AG09309 (cell line): ENCODE data around the gene HLA-DMB.

Experiments used
- DNase-seq: peaks from one replicate; pipeline ENCODE4 v3.0.0-alpha.2; 2010; ENCODE audit warnings: low read depth
- H3K4me3 ChIP-seq: 2 replicates; pipeline ENCODE4 v1.5.1; 2011; ENCODE audit warnings: mild to moderate bottlenecking, low read depth, low read length, moderate library complexity; ENCODE audit not compliant: control insufficient read depth
- CTCF ChIP-seq: IDR thresholded peaks from 2 replicates; pipeline ENCODE4 v1.5.1; 2011; ENCODE audit warnings: mild to moderate bottlenecking, low read depth, low read length, inconsistent platforms; ENCODE audit not compliant: insufficient read depth, control insufficient read depth; ENCODE audit errors: missing control alignments

HLA-DMB gene

GRCh38 chr6:32894085-32895005 is 46.5 kb downstream of the HLA-DMB start:
- TF ChIP-seq CTCF: no peak
- DNase-seq: peak; percentile 59
- peak overlapping the region; percentile 62 for H3K4me3 ChIP-seq

DNA sequence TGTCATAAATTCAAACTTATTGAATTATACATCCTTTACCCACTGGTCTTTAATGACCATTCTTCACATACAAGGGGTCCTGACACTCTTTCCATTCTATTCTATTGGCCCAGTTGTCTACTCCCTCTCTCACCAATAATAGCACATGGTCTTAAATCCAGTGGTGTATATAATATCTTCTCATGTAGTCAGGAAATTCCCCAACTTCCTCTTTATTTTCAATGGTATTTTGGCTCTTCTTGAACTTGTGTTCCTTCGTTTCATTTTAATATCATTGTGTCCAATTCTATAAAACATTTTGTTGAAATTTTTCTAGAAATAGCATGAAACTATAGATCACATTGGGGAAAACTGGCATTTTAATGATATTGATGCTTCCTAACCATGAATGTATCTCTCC is 50.0 kb downstream of the HLA-DMB start:
- DNase-seq: no peak
- no peak for TF ChIP-seq CTCF
- no peak overlapping the region for H3K4me3 ChIP-seq

DNA sequence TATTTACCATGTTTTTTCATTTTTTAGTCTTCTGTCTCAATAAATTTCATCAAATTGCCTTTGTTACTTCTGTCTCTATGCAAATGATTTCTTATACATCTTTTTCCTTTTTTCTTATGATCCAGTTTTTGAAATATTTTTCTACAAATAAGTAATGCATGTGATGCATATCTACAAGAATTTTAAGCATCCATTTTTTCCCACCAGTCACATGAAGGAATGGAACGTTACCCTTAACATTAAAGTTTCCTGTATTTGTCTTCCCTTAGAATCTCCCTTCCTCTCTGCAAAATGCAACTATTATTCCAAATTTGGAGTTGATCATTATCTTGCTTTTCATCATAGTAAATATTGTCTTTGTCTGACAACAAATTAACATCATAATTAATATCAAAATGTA is 51.3 kb downstream of the HLA-DMB start:
- no peak for TF ChIP-seq CTCF
- no peak for DNase-seq
- H3K4me3 ChIP-seq: no peak overlapping the region

DNA sequence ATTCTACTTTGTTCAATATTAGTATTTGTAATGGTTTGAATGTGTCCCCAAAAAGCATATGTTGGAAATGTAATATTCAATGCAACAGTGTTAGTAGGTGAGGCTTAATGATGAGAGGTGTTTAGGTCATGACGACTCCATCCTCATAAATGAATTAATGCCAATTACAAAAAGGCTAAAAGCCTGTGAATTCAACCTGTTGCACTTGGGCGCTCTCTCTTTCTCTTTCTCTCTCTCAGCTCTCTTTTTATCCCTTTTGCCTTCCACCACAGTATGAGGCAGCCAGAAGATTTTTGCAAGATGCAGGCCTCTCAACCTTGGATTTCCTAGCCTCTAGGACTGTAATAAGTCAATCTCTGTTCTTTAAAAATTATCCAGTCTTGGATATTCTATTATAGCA is 52.3 kb downstream of the HLA-DMB start:
- no peak for TF ChIP-seq CTCF
- no peak overlapping the region for H3K4me3 ChIP-seq
- no peak for DNase-seq

DNA sequence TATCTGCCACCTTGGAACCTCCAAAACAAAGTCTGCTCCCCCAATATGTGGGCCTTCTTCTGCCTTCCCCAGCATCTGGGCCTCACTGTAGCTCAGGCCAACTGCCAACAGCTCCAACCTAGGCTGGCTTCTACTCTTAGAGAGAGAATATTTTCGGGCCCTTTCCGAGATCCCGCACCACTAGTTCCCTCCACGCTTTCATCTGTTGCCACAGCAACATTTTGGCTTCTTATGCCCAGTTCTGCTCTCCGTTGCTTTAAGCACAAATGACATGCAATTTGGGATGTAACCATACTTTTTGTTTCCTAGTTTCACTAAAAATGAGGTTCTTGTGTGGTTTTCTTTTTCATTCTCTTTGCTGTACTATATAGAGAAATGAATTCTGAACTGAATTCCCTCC is 53.2 kb downstream of the HLA-DMB start:
- no peak overlapping the region for H3K4me3 ChIP-seq
- DNase-seq: no peak
- TF ChIP-seq CTCF: no peak

- no peak for TF ChIP-seq CTCF
- peak; percentile 78 for DNase-seq
Observed at GRCh38 chr6:32886681-32887383, 54.0 kb downstream of the HLA-DMB start.

More at GRCh38 chr6:32886681-32887383, 54.0 kb downstream of the HLA-DMB start:
- H3K4me3 ChIP-seq: no peak overlapping the region
